HepG2 (cell line): Measurements from ENCODE around the gene IGLL1. TPM values are rescaled to one million over a fixed set of nuclear protein-coding genes. Genes with fewer than 3 reads are reported as not detected.

Experiments
- ATAC-seq: fragments of 200-7000 bp; cut with Tn5 transposase; 3 replicates; pipeline ENCODE4 v1.9.1; 2020; ENCODE audit warnings: mild to moderate bottlenecking, moderate library complexity
- BruUV-seq: library from RNA; stranded (reverse); fragments of 400-500 nt; replicated peaks from 2 replicates; lab custom pipeline; 2021; lab: Mats Ljungman, UMichigan
- CTCF ChIA-PET: fragments of 300-600 bp; formaldehyde crosslinking; extraction: SDS; loops from one replicate; lab custom pipeline; 2021; ENCODE audit warnings: low total read pairs, inconsistent platforms, low intra/inter-chr PET ratio; lab: Yijun Ruan, JAX
- POLR2A ChIA-PET: fragments of 350-600 bp; sonication (Branson Sonifier 250); formaldehyde crosslinking; loops from one replicate; lab custom pipeline; 2020; ENCODE audit warnings: antibody characterized with exemption, inconsistent platforms; lab: Yijun Ruan, JAX
- DNase-seq: peaks from one replicate; pipeline ENCODE4 v3.0.0-alpha.2; 2015; ENCODE audit warnings: low spot score
- FAIRE-seq: peaks from 3 replicates; lab custom pipeline; 2011; peaks lifted over from hg19 to GRCh38; lab: Jason Lieb, UNC
- H2AFZ ChIP-seq: one replicate; pipeline ENCODE4 v1.6.1; 2011; ENCODE audit warnings: low read length, inconsistent platforms
- H3K27ac ChIP-seq: fragments of 300-600 bp; 3 replicates; pipeline ENCODE4 v1.8.0; 2011; ENCODE audit warnings: mixed run types, mild to moderate bottlenecking, mixed read lengths, low read length, inconsistent platforms; ENCODE audit not compliant: insufficient read depth; ENCODE audit errors: extremely low read length
- H3K27me3 ChIP-seq, 2 experiments: fragments of 200-600 bp in 1 of 2; 2 replicates in 1 of 2; 3 replicates in 1 of 2; pipeline versions ENCODE4 v1.6.0 to v1.8.0; 2011; ENCODE audit warnings: low read length in 2 of 2, mild to moderate bottlenecking in 2 of 2, moderate library complexity in 2 of 2, inconsistent platforms in 1 of 2; ENCODE audit not compliant: insufficient read depth in 2 of 2, control insufficient read depth in 1 of 2
- H3K36me3 ChIP-seq, 2 experiments: fragments of 200-600 bp in 1 of 2; replicated peaks in 1 of 2; 2 replicates in 1 of 2; 3 replicates in 1 of 2; pipeline versions ENCODE4 v1.5.1 to v1.8.0; 2011; ENCODE audit warnings: low read length in 2 of 2, inconsistent platforms in 1 of 2; ENCODE audit not compliant: insufficient read depth in 2 of 2, control insufficient read depth in 1 of 2
- H3K4me1 ChIP-seq: 2 replicates; pipeline ENCODE4 v1.5.1; 2012; ENCODE audit warnings: low read length, inconsistent platforms; ENCODE audit not compliant: insufficient read depth
- H3K4me2 ChIP-seq: 2 replicates; pipeline ENCODE4 v1.6.0; 2011; ENCODE audit warnings: low read depth, low read length, inconsistent platforms
- H3K4me3 ChIP-seq, 3 experiments: fragments of 200-600 bp in 1 of 3; sonication (generic), shearing (Covaris generic) in 1 of 3; replicated peaks in 1 of 3; 2 replicates each; pipeline ENCODE4 v1.5.1; 2011 to 2016; ENCODE audit warnings: low read length in 3 of 3, inconsistent platforms in 2 of 3, low read depth in 2 of 3, mild to moderate bottlenecking in 2 of 3, control low read depth in 1 of 3, mixed read lengths in 1 of 3; ENCODE audit not compliant: insufficient read depth in 1 of 3
- H3K79me2 ChIP-seq: one replicate; pipeline ENCODE4 v1.6.1; 2011; ENCODE audit warnings: low read length, inconsistent platforms; ENCODE audit not compliant: insufficient read depth
- H3K9ac ChIP-seq: 2 replicates; pipeline ENCODE4 v1.6.0; 2011; ENCODE audit warnings: mild to moderate bottlenecking, low read depth, low read length, inconsistent platforms; ENCODE audit not compliant: insufficient read depth
- H3K9me3 ChIP-seq: 2 replicates; pipeline ENCODE4 v1.5.1; 2012; ENCODE audit warnings: mild to moderate bottlenecking, low read length
- H4K20me1 ChIP-seq: 2 replicates; pipeline ENCODE4 v1.6.0; 2011; ENCODE audit warnings: inconsistent platforms, mild to moderate bottlenecking, low read length, moderate library complexity; ENCODE audit not compliant: insufficient read depth
- CTCF ChIP-seq: sonication (generic); formaldehyde crosslinking; IDR thresholded peaks from 2 replicates; pipeline ENCODE4 v1.5.0; 2020; ENCODE audit warnings: mild to moderate bottlenecking, missing genetic modification reagents, moderate library complexity
- GABPB1 ChIP-seq: IDR thresholded peaks from 2 replicates; pipeline ENCODE4 v1.6.1; 2016; ENCODE audit warnings: mild to moderate bottlenecking, missing genetic modification reagents, moderate library complexity, missing compliant biosample characterization
- KDM5B ChIP-seq: sonication (generic); formaldehyde crosslinking; IDR thresholded peaks from 2 replicates; pipeline ENCODE4 v1.4.0; 2020; ENCODE audit warnings: missing genetic modification reagents, mild to moderate bottlenecking, borderline replicate concordance
- RARA ChIP-seq: IDR thresholded peaks from 2 replicates; pipeline ENCODE4 v1.6.1; 2016; ENCODE audit warnings: missing genetic modification reagents, missing compliant biosample characterization
- REL ChIP-seq: sonication (generic); formaldehyde crosslinking; conservative IDR thresholded peaks from 2 replicates; pipeline ENCODE4 v1.8.0; 2022; ENCODE audit warnings: mild to moderate bottlenecking, missing genetic modification reagents, moderate library complexity
- STAT6 ChIP-seq: sonication (generic); formaldehyde crosslinking; IDR thresholded peaks from 2 replicates; pipeline ENCODE4 v1.4.0; 2020; ENCODE audit warnings: missing genetic modification reagents, mild to moderate bottlenecking, borderline replicate concordance
- TBX2 ChIP-seq: sonication (generic); formaldehyde crosslinking; IDR thresholded peaks from 2 replicates; pipeline ENCODE4 v1.5.0; 2020; ENCODE audit warnings: missing genetic modification reagents, mild to moderate bottlenecking, borderline replicate concordance
- UBTF ChIP-seq: sonication (generic); formaldehyde crosslinking; IDR thresholded peaks from 2 replicates; pipeline ENCODE4 v1.4.0; 2020; ENCODE audit warnings: mild to moderate bottlenecking, missing genetic modification reagents
- ZNF292 ChIP-seq: sonication (generic); formaldehyde crosslinking; IDR thresholded peaks from 2 replicates; pipeline ENCODE4 v1.8.1; 2022; ENCODE audit warnings: mild to moderate bottlenecking, low read depth, missing genetic modification reagents, borderline replicate concordance
- ZNF326 ChIP-seq: sonication (generic); formaldehyde crosslinking; IDR thresholded peaks from 2 replicates; pipeline ENCODE4 v1.4.0; 2020; ENCODE audit warnings: missing genetic modification reagents, borderline replicate concordance
- ZNF703 ChIP-seq: sonication (generic); formaldehyde crosslinking; IDR thresholded peaks from 2 replicates; pipeline ENCODE4 v1.5.1; 2020; ENCODE audit warnings: missing genetic modification reagents, mild to moderate bottlenecking, moderate library complexity, borderline replicate concordance
- ZNF768 ChIP-seq: sonication (generic); formaldehyde crosslinking; IDR thresholded peaks from 2 replicates; pipeline ENCODE4 v1.4.0; 2020; ENCODE audit warnings: missing genetic modification reagents
- ZNF776 ChIP-seq: sonication (generic); formaldehyde crosslinking; IDR thresholded peaks from 2 replicates; pipeline ENCODE4 v1.4.0; 2020; ENCODE audit warnings: mild to moderate bottlenecking, missing genetic modification reagents
- WGBS: methylation state at CpG from one replicate; pipeline ENCODE4 v1.1.6; 2017; ENCODE audit warnings: low lambda C conversion rate; 5-methylcytosine and 5-hydroxymethylcytosine counted together
- in situ Hi-C: cut with HindIII; loops from 2 replicates; pipeline ENCODE4 v1.10.0; 2017; ENCODE audit warnings: low pct_unique_long_range_greater_than_20kb; ENCODE audit not compliant: extremely low pct_ligation_motif_present
- intact Hi-C: fragments of 100-400 bp; cut with micrococcal nuclease; formaldehyde crosslinking; loops from one replicate; pipeline ENCODE4 v1.10.0; 2022; ENCODE audit not compliant: unreplicated experiment
- polyA plus RNA-seq, 8 experiments: library from polyadenylated mRNA; depleted of rRNA in 3 of 8; stranded (reverse) in 7 of 8; unstranded in 1 of 8; fragments of >200 nt; fragmentation: Illumina TruSeq in 4 of 8; extraction: Trizol in 4 of 8; gene quantifications; 2 replicates each; pipeline versions ENCODE4 v1.2.1 to v1.2.3, GENCODE V29; 2011 to 2016; ENCODE audit warnings: low read depth in 4 of 8, missing spikeins in 1 of 8, mixed read lengths in 1 of 8; ENCODE audit not compliant: insufficient read depth in 1 of 8
- total RNA-seq, 5 experiments: library from RNA; depleted of rRNA; stranded (reverse); fragments of >200 nt; fragmentation: Illumina TruSeq; extraction: Trizol; gene quantifications; 2 replicates each; pipeline ENCODE4 v1.2.3, GENCODE V29; 2016; ENCODE audit warnings: low read depth in 1 of 5

Gene IGLL1
- total and polyA plus RNA-seq, 2 of the 13 experiments (the other 11 are each of a cell fraction or from before 2014, with no cell fraction given): not detected

GRCh38 chr22:23565305-23565914 lies 14.7 kb downstream of the IGLL1 start:
- POLR2A ChIA-PET: no interaction called here
- peak overlapping the region; percentile 96 for H3K4me2 ChIP-seq
- DNase-seq: no peak
- TF ChIP-seq KDM5B (CRISPR knock-in tag) (peak; percentile 69; the same call in 1 of the 2 replicates), GABPB1 (0 out of 2 replicates have a peak, but pooled peaks have one; percentile 6), RARA (CRISPR knock-in tag) (peak; percentile 33; the same call in 1 of the 2 replicates), REL (no peak), ZNF776 (peak; percentile 16; the same call in 1 of the 2 replicates), ZNF326 (CRISPR knock-in tag) (no peak), UBTF (CRISPR knock-in tag) (0 out of 2 replicates have a peak, but pooled peaks have one; percentile 18), ZNF768 (CRISPR knock-in tag) (peak; percentile 9; the same call in 1 of the 2 replicates), CTCF (peak; percentile 22; the same call in 1 of the 2 replicates), TBX2 (CRISPR knock-in tag) (0 out of 2 replicates have a peak, but pooled peaks have one; percentile 8), ZNF292 (peak; percentile 9; the same call in 1 of the 2 replicates), ZNF703 (CRISPR knock-in tag) (peak; percentile 31; the same call in 1 of the 2 replicates), STAT6 (CRISPR knock-in tag) (no peak)

More at GRCh38 chr22:23565305-23565914, 14.7 kb downstream of the IGLL1 start:
- no peaks in the 10 kb centered on the region for H3K36me3 ChIP-seq
- no TSS peak for BruUV-seq
- in situ Hi-C loops: loop anchor here (25.0 kb wide), 1 partner anchor 403 kb away; no protein-coding TSS in a partner anchor
- H3K27me3 ChIP-seq: no peaks in the 10 kb centered on the region; a peak in 3 of 5 replicates
- H4K20me1 ChIP-seq: no peaks in the 10 kb centered on the region
- WGBS: 1% methylated on average over 11 of the region's 11 CpGs
- intact Hi-C loops: no loop called here
- peak overlapping the region; percentile 43 to 73 (median 45) for H3K4me3 ChIP-seq
- H3K9me3 ChIP-seq: no peaks in the 10 kb centered on the region
- ATAC-seq (peak; percentile 48), FAIRE-seq (no peak)
- no peaks in the 10 kb centered on the region for H3K79me2 ChIP-seq
- H3K27ac ChIP-seq: peak overlapping the region; percentile 40
- H3K9ac ChIP-seq: peak overlapping the region; percentile 34; the same call in 1 of the 2 replicates
- peaks cover 34% of the 10 kb centered on the region for H3K4me1 ChIP-seq
- no peak overlapping the region for H2AFZ ChIP-seq
- CTCF ChIA-PET: no interaction called here
